Measurements from ENCODE around the gene SLC25A36. TPM values are rescaled to one million over a fixed set of nuclear protein-coding genes. Genes with fewer than 3 reads are reported as not detected.

The SLC25A36 gene
- total RNA-seq, 3 donors from 2014 or later (not counting 1 experiment from before 2014, with no cell fraction given) = 107 to 127 (median 126) TPM

DNA sequence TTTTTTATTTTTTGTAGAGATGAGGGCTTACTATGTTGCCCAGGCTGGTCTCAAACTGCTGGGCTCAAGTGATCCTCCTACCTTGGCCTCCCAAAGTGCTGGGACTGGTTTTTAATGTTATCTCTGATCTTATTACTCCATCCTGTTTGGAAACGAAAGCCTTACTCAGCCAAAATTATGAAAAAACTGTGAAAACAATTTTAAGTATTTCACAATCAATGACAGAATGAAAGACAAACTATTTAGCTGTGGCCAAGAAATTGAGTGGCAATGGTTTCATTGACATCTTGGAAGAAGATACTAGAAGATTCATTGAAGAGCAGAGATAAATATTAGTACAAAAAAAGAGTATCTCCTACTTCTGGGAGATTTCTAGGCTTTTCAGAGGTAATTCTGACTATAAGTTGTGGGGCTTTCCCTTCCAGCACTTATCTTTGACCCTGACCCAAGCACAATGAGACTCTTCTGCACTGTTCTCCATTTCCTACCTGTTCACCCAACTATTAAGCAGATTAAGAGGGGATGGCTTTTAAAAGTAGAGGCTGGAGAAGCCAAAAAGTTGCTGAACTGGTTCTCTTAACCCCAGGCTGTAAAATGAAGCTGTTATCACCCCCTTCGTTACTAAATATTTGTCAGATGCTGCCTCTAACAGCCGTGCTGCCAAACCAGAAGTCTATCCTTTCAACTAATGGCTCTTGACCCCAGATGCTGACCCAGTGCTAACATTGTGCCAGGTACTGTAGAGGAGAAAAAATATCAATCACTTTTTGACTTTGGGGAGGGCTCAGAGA is 14.2 kb upstream of the SLC25A36 start:
- H3K27me3 ChIP-seq (ENCODE audit: control insufficient read depth, insufficient read depth, low read length) = peaks cover 9% of the 10 kb centered on the region
- no peaks in the 10 kb centered on the region for H3K36me3 ChIP-seq (ENCODE audit: control insufficient read depth, insufficient read depth, low read length)
- Mint-ChIP-seq H3K27ac (no peak overlapping the region), H3K4me3 (no peak overlapping the region), H3K9me3 (no peaks in the 10 kb centered on the region), H3K4me1 (no peaks in the 10 kb centered on the region), H3K36me3 (no peaks in the 10 kb centered on the region), H3K27me3 (ENCODE audit: low read depth in 2 of 2) (peaks cover 32 to 65% of the 10 kb centered on the region in 2 donors)
- no peaks in the 10 kb centered on the region for H3K9me3 ChIP-seq (ENCODE audit: control insufficient read depth, insufficient read depth, low read length)
- WGBS (ENCODE audit: insufficient coverage) = 90% methylated on average over 2 of the region's 3 CpGs
- DNase-seq = no peak
- H3K27ac ChIP-seq (ENCODE audit: low read length) = no peak overlapping the region
- ATAC-seq = no peak
- TF ChIP-seq, protein P1, sequence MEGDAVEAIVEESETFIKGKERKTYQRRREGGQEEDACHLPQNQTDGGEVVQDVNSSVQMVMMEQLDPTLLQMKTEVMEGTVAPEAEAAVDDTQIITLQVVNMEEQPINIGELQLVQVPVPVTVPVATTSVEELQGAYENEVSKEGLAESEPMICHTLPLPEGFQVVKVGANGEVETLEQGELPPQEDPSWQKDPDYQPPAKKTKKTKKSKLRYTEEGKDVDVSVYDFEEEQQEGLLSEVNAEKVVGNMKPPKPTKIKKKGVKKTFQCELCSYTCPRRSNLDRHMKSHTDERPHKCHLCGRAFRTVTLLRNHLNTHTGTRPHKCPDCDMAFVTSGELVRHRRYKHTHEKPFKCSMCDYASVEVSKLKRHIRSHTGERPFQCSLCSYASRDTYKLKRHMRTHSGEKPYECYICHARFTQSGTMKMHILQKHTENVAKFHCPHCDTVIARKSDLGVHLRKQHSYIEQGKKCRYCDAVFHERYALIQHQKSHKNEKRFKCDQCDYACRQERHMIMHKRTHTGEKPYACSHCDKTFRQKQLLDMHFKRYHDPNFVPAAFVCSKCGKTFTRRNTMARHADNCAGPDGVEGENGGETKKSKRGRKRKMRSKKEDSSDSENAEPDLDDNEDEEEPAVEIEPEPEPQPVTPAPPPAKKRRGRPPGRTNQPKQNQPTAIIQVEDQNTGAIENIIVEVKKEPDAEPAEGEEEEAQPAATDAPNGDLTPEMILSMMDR (IDR thresholded peaks at IDR 0.05) = no peak
- H3K4me3 ChIP-seq (ENCODE audit: low read length) = no peak overlapping the region
- intact Hi-C loops (cut with micrococcal nuclease) = loop anchor here (10.0 kb wide), 1 partner anchor 267 kb away; no protein-coding TSS in a partner anchor
- no peaks in the 10 kb centered on the region for H3K4me1 ChIP-seq (ENCODE audit: control insufficient read depth, insufficient read depth, low read length)

DNA sequence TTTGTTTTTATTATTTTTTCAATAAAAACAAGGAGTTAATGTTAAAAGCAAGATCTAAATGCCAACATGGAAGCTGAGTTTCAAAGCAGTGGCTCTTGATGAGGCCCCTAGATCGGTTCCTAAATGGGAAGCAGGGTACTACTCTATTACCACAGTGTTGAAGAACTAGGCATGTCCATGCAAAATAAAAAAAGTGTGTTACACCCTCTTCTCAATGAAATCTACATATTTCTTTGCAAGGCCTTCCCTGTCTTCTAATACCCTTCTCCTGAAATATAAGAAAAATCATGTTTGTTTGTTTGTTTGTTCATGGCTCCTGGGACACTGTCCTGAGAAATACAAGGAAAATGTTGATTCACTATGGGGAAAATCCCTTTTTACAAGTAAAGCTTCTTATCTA is 12.2 kb upstream of the SLC25A36 start:
- Mint-ChIP-seq H3K27me3 (ENCODE audit: low read depth in 2 of 2) (peaks cover 36 to 64% of the 10 kb centered on the region in 2 donors), H3K36me3 (no peaks in the 10 kb centered on the region), H3K9me3 (no peaks in the 10 kb centered on the region), H3K4me1 (no peaks in the 10 kb centered on the region), H3K27ac (no peak overlapping the region), H3K4me3 (no peak overlapping the region)
- intact Hi-C loops (cut with micrococcal nuclease) = loop anchor here (10.0 kb wide), 1 partner anchor 265 kb away; no protein-coding TSS in a partner anchor
- H3K9me3 ChIP-seq (ENCODE audit: control insufficient read depth, insufficient read depth, low read length) = no peaks in the 10 kb centered on the region
- ATAC-seq (no peak), DNase-seq (no peak)
- no peak overlapping the region for H3K4me3 ChIP-seq (ENCODE audit: low read length)
- H3K36me3 ChIP-seq (ENCODE audit: control insufficient read depth, insufficient read depth, low read length) = no peaks in the 10 kb centered on the region
- H3K4me1 ChIP-seq (ENCODE audit: control insufficient read depth, insufficient read depth, low read length) = no peaks in the 10 kb centered on the region
- TF ChIP-seq, protein P1 (IDR thresholded peaks at IDR 0.05) = no peak
- 83% methylated on average over 1 of the region's 1 CpG for WGBS (ENCODE audit: insufficient coverage)
- no peak overlapping the region for H3K27ac ChIP-seq (ENCODE audit: low read length)
- H3K27me3 ChIP-seq (ENCODE audit: control insufficient read depth, insufficient read depth, low read length) = peaks cover 9% of the 10 kb centered on the region

DNA sequence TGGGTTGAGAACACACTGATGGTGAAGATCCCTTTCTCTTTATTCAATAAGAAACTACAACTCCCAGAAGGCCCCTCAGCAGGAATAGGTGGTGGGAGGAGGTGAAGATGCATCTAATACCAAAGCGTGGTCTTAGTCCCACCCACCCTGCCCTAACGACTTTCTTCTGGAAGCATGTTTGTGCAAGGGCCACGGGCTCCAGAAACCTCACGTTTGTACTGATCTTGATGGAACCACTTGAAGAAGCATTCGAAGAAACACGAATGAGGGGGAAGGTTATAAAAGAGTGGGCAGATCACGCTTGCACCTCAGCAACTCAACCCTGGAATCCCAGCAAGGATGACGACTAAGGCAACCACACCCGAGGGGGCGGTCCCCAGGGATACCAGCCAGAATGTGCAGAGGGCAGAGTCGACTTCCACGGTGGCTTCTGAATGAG is 10.6 kb upstream of the SLC25A36 start:
- Histone ChIP-seq H3K9me3 (ENCODE audit: control insufficient read depth, insufficient read depth, low read length) (no peaks in the 10 kb centered on the region), H3K4me1 (ENCODE audit: control insufficient read depth, insufficient read depth, low read length) (no peaks in the 10 kb centered on the region), H3K27me3 (ENCODE audit: control insufficient read depth, insufficient read depth, low read length) (peaks cover 7% of the 10 kb centered on the region), H3K36me3 (ENCODE audit: control insufficient read depth, insufficient read depth, low read length) (no peaks in the 10 kb centered on the region), H3K27ac (ENCODE audit: low read length) (no peak overlapping the region), H3K4me3 (ENCODE audit: low read length) (no peak overlapping the region)
- ATAC-seq (no peak), DNase-seq (no peak)
- no peak overlapping the region for H3K27ac Mint-ChIP-seq
- intact Hi-C loops (cut with micrococcal nuclease) = no loop called here
- no peaks in the 10 kb centered on the region for H3K9me3 Mint-ChIP-seq
- no peak overlapping the region for H3K4me3 Mint-ChIP-seq
- TF ChIP-seq, protein P1 (IDR thresholded peaks at IDR 0.05) = no peak
- H3K36me3 Mint-ChIP-seq = no peaks in the 10 kb centered on the region
- 33% methylated on average over 10 of the region's 12 CpGs for WGBS (ENCODE audit: insufficient coverage)
- H3K27me3 Mint-ChIP-seq (ENCODE audit: low read depth in 2 of 2) = peaks cover 48 to 70% of the 10 kb centered on the region in 2 donors
- H3K4me1 Mint-ChIP-seq = no peaks in the 10 kb centered on the region
